K562 (cell line): ENCODE results near the gene USHBP1. TPM values are rescaled to one million over a fixed set of nuclear protein-coding genes. Genes with fewer than 3 reads are reported as not detected.

Source experiments
- ARID3A ChIP-seq: IDR thresholded peaks from 2 replicates; pipeline ENCODE4 v1.6.1; 2012; ENCODE audit warnings: low read depth, low read length, improper control_type of control experiment, borderline replicate concordance
- CCNT2 ChIP-seq: IDR thresholded peaks from 2 replicates; pipeline ENCODE4 v1.6.1; 2011; ENCODE audit warnings: borderline replicate concordance, low read depth, mild to moderate bottlenecking, moderate library complexity, mixed read lengths, low read length; ENCODE audit not compliant: insufficient read length; ENCODE audit errors: extremely low read depth
- EHMT2 ChIP-seq: fragments of 450-650 bp; IDR thresholded peaks from 2 replicates; pipeline ENCODE4 v1.6.1; 2018; ENCODE audit warnings: antibody characterized with exemption
- HLTF ChIP-seq: fragments of 450-650 bp; IDR thresholded peaks from 2 replicates; pipeline ENCODE4 v1.6.1; 2016
- HNRNPL ChIP-seq: fragments of 200-400 bp; formaldehyde crosslinking; IDR thresholded peaks from 2 replicates; pipeline ENCODE4 v1.6.1; 2017; ENCODE audit warnings: low read depth, mild to moderate bottlenecking, low read length
- IFI16 ChIP-seq: fragments of 250-450 bp; sonication (Bioruptor Pico); IDR thresholded peaks from 2 replicates; pipeline ENCODE4 v2.1.2; 2022; ENCODE audit warnings: mild to moderate bottlenecking, inconsistent platforms
- KDM4B ChIP-seq, 2 experiments: fragments of 450-650 bp in 1 of 2; sonication (generic) in 1 of 2; IDR thresholded peaks; 2 replicates each; pipeline ENCODE4 v1.6.1; 2016 to 2017; ENCODE audit warnings: borderline replicate concordance in 2 of 2, antibody characterized with exemption in 1 of 2, low read depth in 1 of 2, mild to moderate bottlenecking in 1 of 2
- LCOR ChIP-seq: sonication (generic); formaldehyde crosslinking; IDR thresholded peaks from 2 replicates; pipeline ENCODE4 v1.8.0; 2022; ENCODE audit warnings: mild to moderate bottlenecking, missing genetic modification reagents
- MBD2 ChIP-seq: sonication (generic); IDR thresholded peaks from 2 replicates; pipeline ENCODE4 v1.6.1; 2016; ENCODE audit warnings: low read depth, borderline replicate concordance
- MEF2D ChIP-seq: conservative IDR thresholded peaks from 2 replicates; pipeline ENCODE4 v1.6.1; 2016; ENCODE audit warnings: low read depth, missing genetic modification characterization, missing compliant biosample characterization
- MYC ChIP-seq, 2 experiments: fragments of 250-450 bp in 1 of 2; sonication (Bioruptor Pico) in 1 of 2; IDR thresholded peaks; 2 replicates each; pipeline versions ENCODE4 v1.5.1 to v1.6.1; 2012 to 2021; ENCODE audit warnings: low read depth in 2 of 2, borderline replicate concordance in 1 of 2, improper control_type of control experiment in 1 of 2, low read length in 1 of 2, mild to moderate bottlenecking in 1 of 2, moderate library complexity in 1 of 2
- NFE2 ChIP-seq: IDR thresholded peaks from 2 replicates; pipeline ENCODE4 v1.6.1; 2014; ENCODE audit warnings: antibody characterized with exemption, low read depth
- PTTG1 ChIP-seq: fragments of 450-650 bp; IDR thresholded peaks from 2 replicates; pipeline ENCODE4 v1.6.1; 2016; ENCODE audit warnings: low read depth, mild to moderate bottlenecking, missing genetic modification characterization, missing compliant biosample characterization
- SNIP1 ChIP-seq: fragments of 450-650 bp; IDR thresholded peaks from 2 replicates; pipeline ENCODE4 v1.7.1; 2017; ENCODE audit warnings: low read depth, mild to moderate bottlenecking
- TFAP4 ChIP-seq: sonication (generic); formaldehyde crosslinking; IDR thresholded peaks from 2 replicates; pipeline ENCODE4 v1.8.0; 2022; ENCODE audit warnings: missing genetic modification reagents, mild to moderate bottlenecking, moderate library complexity, borderline replicate concordance
- YY1 ChIP-seq, 3 experiments: IDR thresholded peaks; 2 replicates each; pipeline ENCODE4 v1.6.1; 2011; ENCODE audit warnings: low read length in 2 of 3, mild to moderate bottlenecking in 2 of 3, moderate library complexity in 2 of 3, borderline replicate concordance in 1 of 3, control low read depth in 1 of 3, low read depth in 1 of 3; ENCODE audit not compliant: insufficient read depth in 3 of 3, insufficient replicate concordance in 2 of 3, control insufficient read depth in 1 of 3, insufficient read length in 1 of 3; ENCODE audit errors: extremely low read depth in 1 of 3
- ZBTB2 ChIP-seq: fragments of 450-650 bp; IDR thresholded peaks from 2 replicates; pipeline ENCODE4 v1.6.1; 2016; ENCODE audit warnings: antibody characterized with exemption
- ZC3H11A ChIP-seq: IDR thresholded peaks from 2 replicates; pipeline ENCODE4 v1.6.1; 2012; ENCODE audit warnings: low read depth, low read length, improper control_type of control experiment
- ZFP30 ChIP-seq: fragments of 250-450 bp; sonication (Bioruptor Pico); IDR thresholded peaks from 2 replicates; pipeline ENCODE4 v1.8.0; 2022; ENCODE audit warnings: moderate library complexity, mild to moderate bottlenecking, inconsistent platforms, borderline replicate concordance
- ZNF384 ChIP-seq: IDR thresholded peaks from 2 replicates; pipeline ENCODE4 v1.6.1; 2012; ENCODE audit warnings: low read depth, low read length, improper control_type of control experiment
- ZNF431 ChIP-seq: sonication (generic); formaldehyde crosslinking; IDR thresholded peaks from 2 replicates; pipeline ENCODE4 v1.8.0; 2022; ENCODE audit warnings: mild to moderate bottlenecking, missing genetic modification reagents
- ZNF830 ChIP-seq: fragments of 250-450 bp; sonication (Bioruptor Pico); IDR thresholded peaks from 2 replicates; pipeline ENCODE4 v1.5.0; 2021; ENCODE audit warnings: mild to moderate bottlenecking
- ZZZ3 ChIP-seq: fragments of 450-650 bp; IDR thresholded peaks from 2 replicates; pipeline ENCODE4 v1.6.1; 2016; ENCODE audit warnings: antibody characterized with exemption, mild to moderate bottlenecking, moderate library complexity
- polyA plus RNA-seq, 8 experiments: library from polyadenylated mRNA; depleted of rRNA in 4 of 8; stranded (reverse) in 5 of 8; unstranded in 3 of 8; fragments of >200 nt; fragmentation: Nextera tagmentation in 2 of 8; fragmentation: Illumina TruSeq in 1 of 8; extraction: Ambion mirVana in 2 of 8; extraction: Trizol in 1 of 8; gene quantifications; 2 replicates each; pipeline versions ENCODE4 v1.2.1 to v1.2.3, GENCODE V29; 2011 to 2014; ENCODE audit warnings: inconsistent platforms in 1 of 8, missing spikeins in 1 of 8
- total RNA-seq, 7 experiments: library from RNA; depleted of rRNA in 6 of 7; stranded (reverse); fragments of >200 nt in 6 of 7; fragmentation: Illumina TruSeq in 2 of 7; extraction: Trizol in 2 of 7; gene quantifications; 2 replicates each; pipeline versions ENCODE4 v1.2.1 to v1.2.3, GENCODE V29; 2011 to 2021; ENCODE audit warnings: low replicate concordance in 1 of 7
- TF ChIP-seq, protein P1 (sequence below): fragments of 250-450 bp; sonication (Bioruptor Pico); IDR thresholded peaks from 2 replicates; pipeline ENCODE4 v1.5.0; 2021

The USHBP1 gene
- total and polyA plus RNA-seq, 9 of the 15 experiments (the other 6 are each of a cell fraction or from before 2014, with no cell fraction given): 0.03 to 0.10 (median 0.05) TPM; not detected in 5

DNA sequence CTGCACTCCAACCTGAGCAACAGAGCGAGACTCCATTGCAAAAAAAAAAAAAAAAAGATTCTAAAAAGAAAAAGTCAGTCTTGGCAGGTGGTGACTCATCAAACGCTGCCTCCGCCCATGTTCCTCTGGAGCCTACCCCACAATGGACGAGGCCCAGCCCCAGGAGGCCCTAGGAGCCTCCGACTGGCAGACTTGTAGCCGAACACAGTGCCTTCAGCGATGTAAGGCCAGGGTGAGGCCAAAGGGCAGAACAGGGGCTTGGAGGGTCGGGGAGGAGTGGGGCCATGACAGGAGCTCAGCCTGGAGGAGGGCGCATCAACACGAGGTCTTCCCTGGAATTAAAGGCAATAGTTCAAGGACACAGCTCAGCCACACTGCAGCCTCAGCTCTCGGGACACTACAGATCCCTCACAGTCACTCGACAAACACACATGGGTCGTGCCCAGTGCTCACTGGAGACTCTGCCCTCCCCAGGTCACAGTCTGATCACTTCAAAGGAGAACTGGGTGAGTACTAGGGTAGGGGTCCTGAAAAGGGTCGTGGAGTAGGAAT lies 44.3 kb downstream of the USHBP1 start (continued):
- TF ChIP-seq IFI16 (CRISPR knock-in tag) (no peak), ZNF830 (CRISPR knock-in tag) (no peak), MYC (IDR thresholded peaks at IDR 0.05; ENCODE audit: low read depth, low read length) (no peak), MYC (CRISPR knock-in tag; IDR thresholded peaks at IDR 0.05; ENCODE audit: borderline replicate concordance, low read depth) (no peak), MEF2D (tag) (no peak), NFE2 (peak; percentile 65; the same call in 1 of the 2 replicates), HLTF (0 out of 2 replicates have a peak, but pooled peaks have one; percentile 2), CCNT2 (no peak), ZC3H11A (no peak), TFAP4 (CRISPR knock-in tag) (peak; percentile 32; the same call in 1 of the 2 replicates), ZNF431 (CRISPR knock-in tag) (no peak), YY1 (IDR thresholded peaks at IDR 0.05; ENCODE audit: borderline replicate concordance in 1 of 3, control insufficient read depth in 1 of 3, extremely low read depth in 1 of 3, insufficient read depth in 3 of 3, insufficient read length in 1 of 3, insufficient replicate concordance in 2 of 3, low read depth in 1 of 3, low read length in 2 of 3) (peak in 2 of 3 experiments; percentile 76 to 82), HNRNPL (no peak), KDM4B (IDR thresholded peaks at IDR 0.05; ENCODE audit: borderline replicate concordance in 2 of 2, low read depth in 1 of 2) (no peak), ZNF384 (peak; percentile 90), EHMT2 (no peak), MBD2 (0 out of 2 replicates have a peak, but pooled peaks have one; percentile 17), ZBTB2 (no peak), ZFP30 (no peak), ZZZ3 (no peak), SNIP1 (no peak), LCOR (CRISPR knock-in tag) (no peak), ARID3A (no peak), PTTG1 (no peak)
- TF ChIP-seq, protein P1, sequence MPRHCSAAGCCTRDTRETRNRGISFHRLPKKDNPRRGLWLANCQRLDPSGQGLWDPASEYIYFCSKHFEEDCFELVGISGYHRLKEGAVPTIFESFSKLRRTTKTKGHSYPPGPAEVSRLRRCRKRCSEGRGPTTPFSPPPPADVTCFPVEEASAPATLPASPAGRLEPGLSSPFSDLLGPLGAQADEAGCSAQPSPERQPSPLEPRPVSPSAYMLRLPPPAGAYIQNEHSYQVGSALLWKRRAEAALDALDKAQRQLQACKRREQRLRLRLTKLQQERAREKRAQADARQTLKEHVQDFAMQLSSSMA: no peak
